ENCODE measurements around the gene ITPRIPL2. TPM values are rescaled to one million over a fixed set of nuclear protein-coding genes. Genes with fewer than 3 reads are reported as not detected.

The ITPRIPL2 gene
- total and polyA plus RNA-seq, 2 of the 13 experiments (the other 11 are each of a cell fraction or from before 2014, with no cell fraction given): 5.9 to 12.6 TPM

DNA sequence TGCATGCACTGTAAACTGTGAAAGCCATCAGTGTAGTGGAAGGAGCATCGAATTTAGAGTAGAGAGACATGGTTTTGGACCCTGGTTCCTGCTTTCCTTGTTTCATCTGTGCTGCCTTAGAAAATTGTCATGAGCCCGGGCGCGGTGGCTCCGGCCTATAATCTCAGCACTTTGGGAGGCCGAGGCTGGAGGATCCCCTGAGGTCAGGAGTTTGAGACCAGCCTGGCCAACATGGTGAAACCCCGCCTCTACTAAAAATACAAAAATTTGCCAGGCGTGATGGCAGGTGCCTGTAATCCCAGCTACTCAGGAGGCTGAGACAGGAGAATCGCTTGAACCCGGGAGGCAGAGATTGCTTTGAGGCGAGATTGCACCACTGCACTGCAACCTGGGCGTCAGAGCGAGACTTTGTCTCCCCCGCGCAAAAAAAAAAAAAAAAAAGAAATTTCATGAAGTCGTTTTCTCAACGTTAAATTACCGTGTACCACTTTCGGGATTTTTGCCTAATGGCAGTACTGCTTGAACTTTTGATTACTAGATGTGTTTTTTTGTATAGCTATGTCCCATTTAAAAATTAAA lies 45.4 kb upstream of the ITPRIPL2 start (continued):
- TF ChIP-seq, protein P1, sequence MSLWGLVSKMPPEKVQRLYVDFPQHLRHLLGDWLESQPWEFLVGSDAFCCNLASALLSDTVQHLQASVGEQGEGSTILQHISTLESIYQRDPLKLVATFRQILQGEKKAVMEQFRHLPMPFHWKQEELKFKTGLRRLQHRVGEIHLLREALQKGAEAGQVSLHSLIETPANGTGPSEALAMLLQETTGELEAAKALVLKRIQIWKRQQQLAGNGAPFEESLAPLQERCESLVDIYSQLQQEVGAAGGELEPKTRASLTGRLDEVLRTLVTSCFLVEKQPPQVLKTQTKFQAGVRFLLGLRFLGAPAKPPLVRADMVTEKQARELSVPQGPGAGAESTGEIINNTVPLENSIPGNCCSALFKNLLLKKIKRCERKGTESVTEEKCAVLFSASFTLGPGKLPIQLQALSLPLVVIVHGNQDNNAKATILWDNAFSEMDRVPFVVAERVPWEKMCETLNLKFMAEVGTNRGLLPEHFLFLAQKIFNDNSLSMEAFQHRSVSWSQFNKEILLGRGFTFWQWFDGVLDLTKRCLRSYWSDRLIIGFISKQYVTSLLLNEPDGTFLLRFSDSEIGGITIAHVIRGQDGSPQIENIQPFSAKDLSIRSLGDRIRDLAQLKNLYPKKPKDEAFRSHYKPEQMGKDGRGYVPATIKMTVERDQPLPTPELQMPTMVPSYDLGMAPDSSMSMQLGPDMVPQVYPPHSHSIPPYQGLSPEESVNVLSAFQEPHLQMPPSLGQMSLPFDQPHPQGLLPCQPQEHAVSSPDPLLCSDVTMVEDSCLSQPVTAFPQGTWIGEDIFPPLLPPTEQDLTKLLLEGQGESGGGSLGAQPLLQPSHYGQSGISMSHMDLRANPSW (CRISPR knock-in tag; IDR thresholded peaks at IDR 0.05; ENCODE audit: borderline replicate concordance): no peak
- TF ChIP-seq TCF12 (IDR thresholded peaks at IDR 0.05) (no peak), TCF12 (CRISPR knock-in tag; IDR thresholded peaks at IDR 0.05) (0 out of 2 replicates have a peak, but pooled peaks have one; percentile 8), SP4 (CRISPR knock-in tag; IDR thresholded peaks at IDR 0.05) (no peak), ZNF296 (CRISPR knock-in tag; conservative IDR thresholded peaks at IDR 0.05) (no peak), NFKB2 (CRISPR knock-in tag; IDR thresholded peaks at IDR 0.05; ENCODE audit: borderline replicate concordance) (no peak), REPIN1 (CRISPR knock-in tag; IDR thresholded peaks at IDR 0.05; ENCODE audit: borderline replicate concordance, low read depth) (peak; percentile 28; the same call in 1 of the 2 replicates), ZNF337 (CRISPR knock-in tag; IDR thresholded peaks at IDR 0.05; ENCODE audit: borderline replicate concordance, low read depth) (0 out of 2 replicates have a peak, but pooled peaks have one; percentile 18), ZNF720 (CRISPR knock-in tag; IDR thresholded peaks at IDR 0.05) (no peak), MIER2 (CRISPR knock-in tag; IDR thresholded peaks at IDR 0.05) (0 out of 2 replicates have a peak, but pooled peaks have one; percentile 1), SATB2 (CRISPR knock-in tag; IDR thresholded peaks at IDR 0.05) (no peak), SNAPC2 (CRISPR knock-in tag; IDR thresholded peaks at IDR 0.05) (no peak), PHB2 (IDR thresholded peaks at IDR 0.05; ENCODE audit: partially characterized antibody) (no peak), MTF2 (CRISPR knock-in tag; IDR thresholded peaks at IDR 0.05; ENCODE audit: borderline replicate concordance) (0 out of 2 replicates have a peak, but pooled peaks have one; percentile 1), CAMTA2 (CRISPR knock-in tag; IDR thresholded peaks at IDR 0.05; ENCODE audit: borderline replicate concordance) (0 out of 2 replicates have a peak, but pooled peaks have one; percentile 5)
- TF ChIP-seq, protein P2, sequence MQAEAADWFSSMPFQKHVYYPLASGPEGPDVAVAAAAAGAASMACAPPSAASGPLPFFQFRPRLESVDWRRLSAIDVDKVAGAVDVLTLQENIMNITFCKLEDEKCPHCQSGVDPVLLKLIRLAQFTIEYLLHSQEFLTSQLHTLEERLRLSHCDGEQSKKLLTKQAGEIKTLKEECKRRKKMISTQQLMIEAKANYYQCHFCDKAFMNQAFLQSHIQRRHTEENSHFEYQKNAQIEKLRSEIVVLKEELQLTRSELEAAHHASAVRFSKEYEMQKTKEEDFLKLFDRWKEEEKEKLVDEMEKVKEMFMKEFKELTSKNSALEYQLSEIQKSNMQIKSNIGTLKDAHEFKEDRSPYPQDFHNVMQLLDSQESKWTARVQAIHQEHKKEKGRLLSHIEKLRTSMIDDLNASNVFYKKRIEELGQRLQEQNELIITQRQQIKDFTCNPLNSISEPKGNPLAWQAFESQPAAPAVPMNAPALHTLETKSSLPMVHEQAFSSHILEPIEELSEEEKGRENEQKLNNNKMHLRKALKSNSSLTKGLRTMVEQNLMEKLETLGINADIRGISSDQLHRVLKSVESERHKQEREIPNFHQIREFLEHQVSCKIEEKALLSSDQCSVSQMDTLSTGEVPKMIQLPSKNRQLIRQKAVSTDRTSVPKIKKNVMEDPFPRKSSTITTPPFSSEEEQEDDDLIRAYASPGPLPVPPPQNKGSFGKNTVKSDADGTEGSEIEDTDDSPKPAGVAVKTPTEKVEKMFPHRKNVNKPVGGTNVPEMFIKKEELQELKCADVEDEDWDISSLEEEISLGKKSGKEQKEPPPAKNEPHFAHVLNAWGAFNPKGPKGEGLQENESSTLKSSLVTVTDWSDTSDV (CRISPR knock-in tag; IDR thresholded peaks at IDR 0.05): 0 out of 2 replicates have a peak, but pooled peaks have one; percentile 73
- TF ChIP-seq, protein P3, sequence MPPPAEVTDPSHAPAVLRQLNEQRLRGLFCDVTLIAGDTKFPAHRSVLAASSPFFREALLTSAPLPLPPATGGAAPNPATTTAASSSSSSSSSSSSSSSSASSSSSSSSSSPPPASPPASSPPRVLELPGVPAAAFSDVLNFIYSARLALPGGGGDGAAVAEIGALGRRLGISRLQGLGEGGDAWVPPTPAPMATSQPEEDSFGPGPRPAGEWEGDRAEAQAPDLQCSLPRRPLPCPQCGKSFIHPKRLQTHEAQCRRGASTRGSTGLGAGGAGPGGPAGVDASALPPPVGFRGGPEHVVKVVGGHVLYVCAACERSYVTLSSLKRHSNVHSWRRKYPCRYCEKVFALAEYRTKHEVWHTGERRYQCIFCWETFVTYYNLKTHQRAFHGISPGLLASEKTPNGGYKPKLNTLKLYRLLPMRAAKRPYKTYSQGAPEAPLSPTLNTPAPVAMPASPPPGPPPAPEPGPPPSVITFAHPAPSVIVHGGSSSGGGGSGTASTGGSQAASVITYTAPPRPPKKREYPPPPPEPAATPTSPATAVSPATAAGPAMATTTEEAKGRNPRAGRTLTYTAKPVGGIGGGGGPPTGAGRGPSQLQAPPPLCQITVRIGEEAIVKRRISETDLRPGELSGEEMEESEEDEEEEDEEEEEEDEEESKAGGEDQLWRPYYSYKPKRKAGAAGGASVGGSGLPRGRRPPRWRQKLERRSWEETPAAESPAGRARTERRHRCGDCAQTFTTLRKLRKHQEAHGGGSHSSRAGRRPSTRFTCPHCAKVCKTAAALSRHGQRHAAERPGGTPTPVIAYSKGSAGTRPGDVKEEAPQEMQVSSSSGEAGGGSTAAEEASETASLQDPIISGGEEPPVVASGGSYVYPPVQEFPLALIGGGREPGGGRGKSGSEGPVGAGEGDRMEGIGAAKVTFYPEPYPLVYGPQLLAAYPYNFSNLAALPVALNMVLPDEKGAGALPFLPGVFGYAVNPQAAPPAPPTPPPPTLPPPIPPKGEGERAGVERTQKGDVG (CRISPR knock-in tag; IDR thresholded peaks at IDR 0.05; ENCODE audit: borderline replicate concordance): no peak
- TF ChIP-seq, protein P4, sequence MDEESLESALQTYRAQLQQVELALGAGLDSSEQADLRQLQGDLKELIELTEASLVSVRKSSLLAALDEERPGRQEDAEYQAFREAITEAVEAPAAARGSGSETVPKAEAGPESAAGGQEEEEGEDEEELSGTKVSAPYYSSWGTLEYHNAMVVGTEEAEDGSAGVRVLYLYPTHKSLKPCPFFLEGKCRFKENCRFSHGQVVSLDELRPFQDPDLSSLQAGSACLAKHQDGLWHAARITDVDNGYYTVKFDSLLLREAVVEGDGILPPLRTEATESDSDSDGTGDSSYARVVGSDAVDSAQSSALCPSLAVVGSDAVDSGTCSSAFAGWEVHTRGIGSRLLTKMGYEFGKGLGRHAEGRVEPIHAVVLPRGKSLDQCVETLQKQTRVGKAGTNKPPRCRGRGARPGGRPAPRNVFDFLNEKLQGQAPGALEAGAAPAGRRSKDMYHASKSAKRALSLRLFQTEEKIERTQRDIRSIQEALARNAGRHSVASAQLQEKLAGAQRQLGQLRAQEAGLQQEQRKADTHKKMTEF (CRISPR knock-in tag; IDR thresholded peaks at IDR 0.05): 0 out of 2 replicates have a peak, but pooled peaks have one; percentile 3

Measured in HepG2 (cell line).